ENCODE data around the gene RPTOR. TPM values are rescaled to one million over a fixed set of nuclear protein-coding genes. Genes with fewer than 3 reads are reported as not detected.

The RPTOR gene
- polyA plus RNA-seq, 1 donor: 31.1 TPM

- no peak for DNase-seq
Observed at GRCh38 chr17:80836971-80837481, 292.4 kb downstream of the RPTOR start.

- DNase-seq: no peak
Observed at GRCh38 chr17:80837711-80838110, 293.1 kb downstream of the RPTOR start.

- DNase-seq: no peak
Observed at GRCh38 chr17:80838311-80839025, 293.8 kb downstream of the RPTOR start.

GRCh38 chr17:80839026-80839345 lies 294.3 kb downstream of the RPTOR start:
- DNase-seq: no peak

GRCh38 chr17:80839511-80839941 lies 294.9 kb downstream of the RPTOR start:
- DNase-seq: peak; percentile 26

- no peak for DNase-seq
Observed at GRCh38 chr17:80839970-80840369, 295.3 kb downstream of the RPTOR start.

- DNase-seq: no peak
Observed at GRCh38 chr17:80842456-80843013, 297.9 kb downstream of the RPTOR start.

GRCh38 chr17:80843741-80844156 lies 299.1 kb downstream of the RPTOR start:
- DNase-seq: no peak

- no peak for DNase-seq
Observed at GRCh38 chr17:80844418-80844990, 299.9 kb downstream of the RPTOR start.

GRCh38 chr17:80845069-80845862 lies 300.6 kb downstream of the RPTOR start:
- DNase-seq: no peak

GRCh38 chr17:80845863-80846671 lies 301.4 kb downstream of the RPTOR start:
- DNase-seq: no peak

- DNase-seq: no peak
Observed at GRCh38 chr17:80846932-80847331, 302.3 kb downstream of the RPTOR start.

GRCh38 chr17:80847496-80848230 lies 303.0 kb downstream of the RPTOR start:
- no peak for DNase-seq

GRCh38 chr17:80848449-80849102 lies 303.9 kb downstream of the RPTOR start:
- no peak for DNase-seq

- no peak for DNase-seq
Observed at GRCh38 chr17:80849119-80849518, 304.5 kb downstream of the RPTOR start.

GRCh38 chr17:80850109-80850508 lies 305.5 kb downstream of the RPTOR start:
- DNase-seq: no peak

GRCh38 chr17:80850817-80851216 lies 306.2 kb downstream of the RPTOR start:
- DNase-seq: no peak

GRCh38 chr17:80851277-80851925 lies 306.8 kb downstream of the RPTOR start:
- DNase-seq: no peak

- no peak for DNase-seq
Observed at GRCh38 chr17:80852476-80853015, 307.9 kb downstream of the RPTOR start.

- no peak for DNase-seq
Observed at GRCh38 chr17:80853076-80853475, 308.4 kb downstream of the RPTOR start.
